Right lobe of liver (tissue), 6 donors: ENCODE measurements around the gene CNOT3. TPM values are rescaled to one million over a fixed set of nuclear protein-coding genes. Genes with fewer than 3 reads are reported as not detected.
"Not testable (repeated sequence)": the region's sequence is repeated elsewhere in the genome, so short reads cannot be mapped to it uniquely, and the experiment has no call there.

ENCODE experiments used
- ATAC-seq, 4 donors: fragments of 200-7000 bp; cut with Tn5 transposase; one replicate each; pipeline ENCODE4 v1.9.1; 2020; ENCODE audit warnings: mild to moderate bottlenecking in 4 of 4, moderate library complexity in 4 of 4
- DNase-seq, 3 donors: peaks; one replicate each; pipeline ENCODE4 v3.0.0-alpha.2; 2020
- H3K27ac ChIP-seq, 3 donors: fragments of 200-600 bp; one replicate each; pipeline ENCODE4 v1.8.0; 2022
- H3K27me3 ChIP-seq, 2 donors: fragments of 200-600 bp; one replicate each; pipeline ENCODE4 v1.8.0; 2022
- H3K36me3 ChIP-seq, 4 donors: fragments of 200-600 bp; sonication (generic) in 1 of 4; one replicate each; pipeline versions ENCODE4 v1.5.1 to v1.8.0; 2017 to 2022; ENCODE audit warnings: control low read depth in 1 of 4
- H3K4me1 ChIP-seq, 4 donors: fragments of 200-600 bp; sonication (generic) in 1 of 4; one replicate each; pipeline versions ENCODE4 v1.5.1 to v1.8.0; 2017 to 2022; ENCODE audit warnings: control low read depth in 1 of 4
- H3K4me3 ChIP-seq, 3 donors: fragments of 200-600 bp; one replicate each; pipeline ENCODE4 v1.8.0; 2022
- H3K9me3 ChIP-seq, 4 donors: fragments of 200-600 bp; sonication (generic) in 1 of 4; one replicate each; pipeline versions ENCODE4 v1.5.1 to v1.8.0; 2017 to 2022; ENCODE audit warnings: control low read depth in 1 of 4
- POLR2A ChIP-seq: fragments of 450-650 bp; IDR thresholded peaks from one replicate; pipeline ENCODE4 v1.6.1; 2017; ENCODE audit warnings: antibody characterized with exemption, mild to moderate bottlenecking
- WGBS: methylation state at CpG from one replicate; pipeline ENCODE4 v1.1.6; 2018; ENCODE audit warnings: low coverage, low lambda C conversion rate; ENCODE audit not compliant: insufficient coverage; ENCODE audit errors: missing lambda C conversion rate; 5-methylcytosine and 5-hydroxymethylcytosine counted together
- intact Hi-C, 2 donors: fragments of 100-400 bp; cut with DNase I; formaldehyde crosslinking; loops; one replicate each; pipeline versions ENCODE4 v1.11.2 to v1.14.1; 2022
- total RNA-seq, 6 experiments: library from RNA; depleted of rRNA in 2 of 6; stranded (reverse); fragments of >200 nt in 2 of 6; fragmentation: NEBNext Ultra II Directional in 3 of 6; extraction: Animal tissue kit (Norgen Biotek cat#: 25700) in 3 of 6; gene quantifications; one replicate each; pipeline versions ENCODE4 v1.1.0 to v1.2.4, GENCODE V29; 2016 to 2023
- TF ChIP-seq, protein P1 (sequence below), 4 donors: fragments of 200-600 bp in 3 of 4; fragments of 450-650 bp in 1 of 4; IDR thresholded peaks; one replicate each; pipeline versions ENCODE4 v1.5.1 to v1.8.0; 2016 to 2022; ENCODE audit warnings: antibody characterized with exemption in 4 of 4, mild to moderate bottlenecking in 2 of 4
- donor health status: DM: no; HTN: yes; CAD: no.
- donor health status: DM: no; HTN: no; CAD: no.
- donor health status: DM: no; HTN: no; CAD: no.
- donor health status: DM: no; HTN: yes; CAD: no.
- donor health status: DM: no; HTN: yes; CAD: no.

CNOT3 gene
- total RNA-seq, 6 experiments from 2014 or later = 7.1 to 21.6 (median 15.5) TPM

DNA sequence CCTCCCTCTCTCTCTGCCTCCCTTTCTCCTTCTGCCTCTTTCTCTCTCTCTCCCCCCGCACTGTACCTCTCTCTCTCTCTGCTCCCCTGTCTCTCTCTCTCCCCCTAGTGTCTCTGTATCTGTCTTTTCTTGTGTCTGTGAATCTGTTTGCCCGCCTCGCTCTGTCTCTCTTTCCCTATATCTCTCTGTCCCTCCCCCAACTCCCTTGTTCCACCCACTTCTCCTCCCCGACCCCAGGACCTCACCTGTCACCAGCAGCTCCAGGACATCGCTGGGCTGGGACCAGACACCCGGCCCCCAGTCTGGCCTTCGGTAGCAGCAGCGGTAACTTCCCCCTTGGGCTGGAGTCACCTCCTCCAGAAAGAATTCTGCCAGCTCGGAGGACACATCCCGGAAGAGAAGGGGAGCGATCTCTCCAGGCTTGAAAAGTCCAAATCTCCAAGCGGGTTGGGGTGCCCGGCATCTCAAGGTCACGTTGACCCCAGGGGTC lies 40.9 kb upstream of the CNOT3 start:
- no peak overlapping the region for H3K4me3 ChIP-seq
- ATAC-seq (peak in 3 of 4 donors; percentile 36 to 46 (median 36)), DNase-seq (peak in 1 of 3 donors; percentile 58)
- TF ChIP-seq, protein P1, sequence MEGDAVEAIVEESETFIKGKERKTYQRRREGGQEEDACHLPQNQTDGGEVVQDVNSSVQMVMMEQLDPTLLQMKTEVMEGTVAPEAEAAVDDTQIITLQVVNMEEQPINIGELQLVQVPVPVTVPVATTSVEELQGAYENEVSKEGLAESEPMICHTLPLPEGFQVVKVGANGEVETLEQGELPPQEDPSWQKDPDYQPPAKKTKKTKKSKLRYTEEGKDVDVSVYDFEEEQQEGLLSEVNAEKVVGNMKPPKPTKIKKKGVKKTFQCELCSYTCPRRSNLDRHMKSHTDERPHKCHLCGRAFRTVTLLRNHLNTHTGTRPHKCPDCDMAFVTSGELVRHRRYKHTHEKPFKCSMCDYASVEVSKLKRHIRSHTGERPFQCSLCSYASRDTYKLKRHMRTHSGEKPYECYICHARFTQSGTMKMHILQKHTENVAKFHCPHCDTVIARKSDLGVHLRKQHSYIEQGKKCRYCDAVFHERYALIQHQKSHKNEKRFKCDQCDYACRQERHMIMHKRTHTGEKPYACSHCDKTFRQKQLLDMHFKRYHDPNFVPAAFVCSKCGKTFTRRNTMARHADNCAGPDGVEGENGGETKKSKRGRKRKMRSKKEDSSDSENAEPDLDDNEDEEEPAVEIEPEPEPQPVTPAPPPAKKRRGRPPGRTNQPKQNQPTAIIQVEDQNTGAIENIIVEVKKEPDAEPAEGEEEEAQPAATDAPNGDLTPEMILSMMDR (IDR thresholded peaks at IDR 0.05) = no peak
- no peak for TF ChIP-seq POLR2A
- no peaks in the 10 kb centered on the region for H3K27me3 ChIP-seq
- no peaks in the 10 kb centered on the region for H3K4me1 ChIP-seq
- H3K36me3 ChIP-seq = no peaks in the 10 kb centered on the region
- H3K27ac ChIP-seq = peak overlapping the region in 1 of 3 donors; percentile 33
- H3K9me3 ChIP-seq = no peaks in the 10 kb centered on the region
- 5% methylated on average over 13 of the region's 14 CpGs for WGBS
- intact Hi-C loops = no loop called here

GRCh38 chr19:54099190-54099902 lies 38.2 kb upstream of the CNOT3 start:
- DNase-seq (no peak), ATAC-seq (no peak)
- 76% methylated on average over 7 of the region's 12 CpGs for WGBS
- Histone ChIP-seq H3K9me3 (no peaks in the 10 kb centered on the region), H3K4me3 (no peak overlapping the region), H3K27ac (no peak overlapping the region), H3K4me1 (peaks cover 0 to 6% (median 0%) of the 10 kb centered on the region in 4 donors), H3K36me3 (no peaks in the 10 kb centered on the region), H3K27me3 (no peaks in the 10 kb centered on the region)
- intact Hi-C loops = no loop called here
- TF ChIP-seq, protein P1 (IDR thresholded peaks at IDR 0.05) = no peak
- TF ChIP-seq POLR2A = no peak

- 73% methylated on average over 6 of the region's 9 CpGs for WGBS
- intact Hi-C loops, H3K36me3 ChIP-seq, H3K27me3 ChIP-seq, H3K4me1 ChIP-seq, H3K27ac ChIP-seq, DNase-seq, H3K4me3 ChIP-seq, H3K9me3 ChIP-seq, ATAC-seq: not testable (repeated sequence)
Observed at GRCh38 chr19:54099903-54100255, 37.7 kb upstream of the CNOT3 start.

DNA sequence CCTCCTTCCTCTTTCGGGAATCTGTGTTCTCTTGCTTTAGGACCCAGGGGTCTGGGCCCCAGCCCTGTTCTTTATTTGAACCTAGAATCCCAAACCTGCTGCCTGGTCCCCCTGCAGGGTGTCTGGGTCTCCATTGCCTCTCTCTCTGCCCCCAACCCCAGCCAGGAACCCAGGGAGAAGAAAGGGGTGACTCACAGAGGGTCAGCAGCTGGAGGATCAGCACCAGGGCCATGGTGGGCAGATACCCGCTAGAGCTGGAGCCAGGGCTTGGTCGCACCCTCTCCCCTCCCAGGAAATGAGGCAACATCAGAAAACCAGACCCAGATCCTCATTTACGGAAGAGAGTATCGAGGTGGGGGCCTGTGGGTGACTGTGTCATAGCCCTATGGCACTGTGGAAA lies 37.0 kb upstream of the CNOT3 start, which contains the start of gene OSCAR:
OSCAR (minus strand) TSS at position 243 of the 400 bp plus-strand sequence; CDS start at position 232, 11 bp downstream.
- Histone ChIP-seq H3K9me3 (no peaks in the 10 kb centered on the region), H3K4me3 (no peak within 1 kb of the TSS), H3K36me3 (no peaks in the 10 kb centered on the region), H3K27me3 (no peaks in the 10 kb centered on the region), H3K27ac (no peak within 1 kb of the TSS), H3K4me1 (peaks cover 0 to 6% (median 0%) of the 10 kb centered on the region in 4 donors)
- intact Hi-C loops = no loop called here
- TF ChIP-seq POLR2A = no peak
- TF ChIP-seq, protein P1 (IDR thresholded peaks at IDR 0.05) = no peak
- 55% methylated on average over 3 of the region's 5 CpGs for WGBS
- DNase-seq (no peak), ATAC-seq (peak in 2 of 4 donors; percentile 7 to 29)
